HCT116 (cell line): ENCODE data around the gene ELAVL1. TPM values are rescaled to one million over a fixed set of nuclear protein-coding genes. Genes with fewer than 3 reads are reported as not detected.

Experiments
- ATAC-seq: fragments of 200-7000 bp; cut with Tn5 transposase; 2 replicates; pipeline ENCODE4 v1.9.1; 2020; ENCODE audit warnings: mild to moderate bottlenecking, moderate library complexity
- Bru-seq: library from RNA; stranded (reverse); fragments of 400-500 nt; gene quantifications from one replicate; lab custom pipeline; 2021; lab: Mats Ljungman, UMichigan
- BruChase-seq, 2 experiments: library from RNA; stranded (reverse); fragments of 400-500 nt; gene quantifications; one replicate each; lab custom pipeline; 2021; lab: Mats Ljungman, UMichigan
- BruUV-seq: library from RNA; stranded (reverse); fragments of 400-500 nt; replicated peaks from 2 replicates; lab custom pipeline; 2021; lab: Mats Ljungman, UMichigan
- CTCF ChIA-PET: fragments of 300-600 bp; sonication (Branson Sonifier 250); formaldehyde crosslinking; loops from one replicate; lab custom pipeline; 2021; ENCODE audit warnings: antibody characterized with exemption; lab: Charles Lee
- POLR2A ChIA-PET: fragments of 300-600, 350-600 bp; sonication (Branson Sonifier 250); formaldehyde crosslinking; loops from one replicate; lab custom pipeline; 2021; ENCODE audit warnings: antibody characterized with exemption; lab: Charles Lee
- RAD21 ChIA-PET, 2 experiments: fragments of 300-600 bp; sonication (Branson Sonifier 250); formaldehyde crosslinking; loops; one replicate each; lab custom pipeline; 2023; ENCODE audit warnings: low total read pairs in 2 of 2; ENCODE audit not compliant: uncharacterized antibody in 2 of 2, unreplicated experiment in 2 of 2, low non-redundant PET in 1 of 2; lab: Charles Lee
- DNase-seq: peaks from one replicate; pipeline ENCODE4 v3.0.0-alpha.2; 2010; ENCODE audit warnings: low read depth, low spot score
- H2AFZ ChIP-seq: fragments of 200-600 bp; shearing (Covaris generic), sonication (generic); 2 replicates; pipeline ENCODE4 v1.6.1; 2017; ENCODE audit warnings: low read depth, mixed run types, mixed read lengths, antibody characterized with exemption, low read length; ENCODE audit not compliant: poor library complexity, severe bottlenecking
- H3K27ac ChIP-seq: 2 replicates; pipeline ENCODE4 v1.5.1; 2012; ENCODE audit warnings: low read depth, low read length
- H3K27me3 ChIP-seq: fragments of 200-600 bp; sonication (generic); 2 replicates; pipeline ENCODE4 v1.6.1; 2016; ENCODE audit warnings: mixed run types, low read length, mixed read lengths; ENCODE audit not compliant: insufficient read depth
- H3K36me3 ChIP-seq, 2 experiments: fragments of 200-500 bp in 1 of 2; fragments of 200-600 bp in 1 of 2; sonication (Bioruptor generic) in 1 of 2; sonication (generic) in 1 of 2; 2 replicates each; pipeline versions ENCODE4 v1.5.1 to v1.6.1; 2014 to 2016; ENCODE audit warnings: low read length in 2 of 2, inconsistent platforms in 1 of 2, mixed read lengths in 1 of 2, mixed run types in 1 of 2; ENCODE audit not compliant: insufficient read depth in 2 of 2, control insufficient read depth in 1 of 2
- H3K4me1 ChIP-seq, 2 experiments: fragments of 200-600 bp in 1 of 2; sonication (generic) in 1 of 2; 2 replicates each; pipeline versions ENCODE4 v1.5.1 to v1.6.1; 2012 to 2017; ENCODE audit warnings: low read length in 2 of 2, inconsistent platforms in 1 of 2, mild to moderate bottlenecking in 1 of 2, mixed read lengths in 1 of 2, mixed run types in 1 of 2, moderate library complexity in 1 of 2; ENCODE audit not compliant: insufficient read depth in 2 of 2, control insufficient read depth in 1 of 2
- H3K4me2 ChIP-seq: fragments of 200-600 bp; sonication (generic); 2 replicates; pipeline ENCODE4 v1.6.1; 2017; ENCODE audit warnings: mixed run types, low read length, mixed read lengths
- H3K4me3 ChIP-seq, 2 experiments: fragments of 200-600 bp in 1 of 2; sonication (generic) in 1 of 2; replicated peaks in 1 of 2; 2 replicates each; pipeline ENCODE4 v1.5.1; 2011 to 2016; ENCODE audit warnings: low read length in 2 of 2, control low read depth in 1 of 2, low read depth in 1 of 2, mild to moderate bottlenecking in 1 of 2, mixed read lengths in 1 of 2, mixed run types in 1 of 2
- H3K79me2 ChIP-seq: fragments of 200-600 bp; sonication (generic); 2 replicates; pipeline ENCODE4 v1.6.1; 2017; ENCODE audit warnings: mild to moderate bottlenecking, mixed run types, low read length, moderate library complexity, mixed read lengths; ENCODE audit not compliant: insufficient read depth
- H3K9ac ChIP-seq: fragments of 200-600 bp; sonication (generic); 2 replicates; pipeline ENCODE4 v1.6.1; 2016; ENCODE audit warnings: low read length, mixed read lengths
- H3K9me2 ChIP-seq: fragments of 200-600 bp; sonication (generic), shearing (Covaris generic); 2 replicates; pipeline ENCODE4 v1.6.1; 2017; ENCODE audit warnings: mixed run types, mild to moderate bottlenecking, moderate library complexity; ENCODE audit not compliant: insufficient read depth
- H3K9me3 ChIP-seq, 2 experiments: fragments of 200-500 bp in 1 of 2; fragments of 200-600 bp in 1 of 2; sonication (Bioruptor generic) in 1 of 2; sonication (generic) in 1 of 2; 2 replicates each; pipeline ENCODE4 v1.6.1; 2014 to 2017; ENCODE audit warnings: low read length in 2 of 2, mixed read lengths in 2 of 2, inconsistent platforms in 1 of 2, low read depth in 1 of 2, mild to moderate bottlenecking in 1 of 2, mixed run types in 1 of 2, moderate library complexity in 1 of 2; ENCODE audit not compliant: control insufficient read depth in 1 of 2, insufficient read depth in 1 of 2
- H4K20me1 ChIP-seq: fragments of 200-600 bp; sonication (generic), shearing (Covaris generic); 2 replicates; pipeline ENCODE4 v1.6.1; 2017; ENCODE audit warnings: mixed run types, mild to moderate bottlenecking, moderate library complexity; ENCODE audit not compliant: insufficient read depth
- CBX3 ChIP-seq: IDR thresholded peaks from 2 replicates; pipeline ENCODE4 v1.6.1; 2012; ENCODE audit warnings: low read depth
- CEBPB ChIP-seq: IDR thresholded peaks from 2 replicates; pipeline ENCODE4 v1.6.1; 2012; ENCODE audit warnings: low read depth
- CTCF ChIP-seq, 3 experiments: fragments of 200-600 bp in 1 of 3; sonication (generic) in 1 of 3; IDR thresholded peaks in 2 of 3; conservative IDR thresholded peaks in 1 of 3; 2 replicates each; pipeline ENCODE4 v1.5.1; 2012 to 2017; ENCODE audit warnings: low read depth in 2 of 3, low read length in 2 of 3, antibody characterized with exemption in 1 of 3, borderline replicate concordance in 1 of 3, control low read depth in 1 of 3, mild to moderate bottlenecking in 1 of 3, mixed read lengths in 1 of 3, mixed run types in 1 of 3, moderate library complexity in 1 of 3; ENCODE audit not compliant: insufficient read depth in 1 of 3
- FOSL1 ChIP-seq: IDR thresholded peaks from 2 replicates; pipeline ENCODE4 v1.6.1; 2012; ENCODE audit warnings: low read depth
- JUND ChIP-seq: IDR thresholded peaks from 2 replicates; pipeline ENCODE4 v1.6.1; 2012
- POLR2A ChIP-seq: IDR thresholded peaks from 2 replicates; pipeline ENCODE4 v1.7.0; 2011; ENCODE audit warnings: borderline replicate concordance; ENCODE audit not compliant: insufficient read depth, insufficient read length; ENCODE audit errors: extremely low read depth
- POLR2AphosphoS5 ChIP-seq: IDR thresholded peaks from 2 replicates; pipeline ENCODE4 v1.6.1; 2011; ENCODE audit warnings: mild to moderate bottlenecking, low read depth, low read length, moderate library complexity
- RAD21 ChIP-seq: IDR thresholded peaks from 2 replicates; pipeline ENCODE4 v1.6.1; 2012; ENCODE audit warnings: low read depth, mild to moderate bottlenecking
- SP1 ChIP-seq: IDR thresholded peaks from 2 replicates; pipeline ENCODE4 v1.6.1; 2012; ENCODE audit warnings: low read depth
- SRF ChIP-seq: IDR thresholded peaks from 2 replicates; pipeline ENCODE4 v1.6.1; 2012; ENCODE audit warnings: low read depth
- TCF7L2 ChIP-seq: IDR thresholded peaks from 2 replicates; pipeline ENCODE4 v1.7.0; 2011; ENCODE audit warnings: borderline replicate concordance, inconsistent platforms; ENCODE audit not compliant: insufficient read depth, insufficient read length; ENCODE audit errors: extremely low read depth
- YY1 ChIP-seq: IDR thresholded peaks from 2 replicates; pipeline ENCODE4 v1.6.1; 2011; ENCODE audit warnings: low read length, low read depth, moderate library complexity, mild to moderate bottlenecking; ENCODE audit not compliant: insufficient replicate concordance; ENCODE audit errors: extremely low read depth
- ZBTB33 ChIP-seq: IDR thresholded peaks from 2 replicates; pipeline ENCODE4 v1.6.1; 2011; ENCODE audit warnings: mild to moderate bottlenecking, low read length, moderate library complexity; ENCODE audit not compliant: insufficient replicate concordance; ENCODE audit errors: extremely low read depth
- ZFX ChIP-seq: fragments of 450-650 bp; IDR thresholded peaks from 2 replicates; pipeline ENCODE4 v1.6.1; 2017
- ZNF274 ChIP-seq: fragments of 200-500 bp; sonication (Bioruptor generic); IDR thresholded peaks from 2 replicates; pipeline ENCODE4 v1.6.1; 2014; ENCODE audit warnings: mild to moderate bottlenecking, low read depth, low read length, inconsistent platforms
- intact Hi-C: fragments of 100-400 bp; cut with micrococcal nuclease; formaldehyde crosslinking; loops from 2 replicates; pipeline ENCODE4 v1.10.0; 2022
- long read RNA-seq: library from polyadenylated mRNA; unstranded; transcript quantifications from one replicate; pipeline ENCODE4 v2.0.0, GENCODE V29; 2021; ENCODE audit not compliant: unreplicated experiment
- polyA plus RNA-seq: library from polyadenylated mRNA; unstranded; fragments of >200 nt; gene quantifications from 2 replicates; pipeline ENCODE4 v1.2.1, GENCODE V29; 2012; ENCODE audit warnings: missing spikeins
- total RNA-seq: library from RNA; stranded (reverse); gene quantifications from one replicate; pipeline ENCODE4 v1.2.1, GENCODE V29; 2021; ENCODE audit not compliant: unreplicated experiment
- TF ChIP-seq, protein P1 (sequence below): IDR thresholded peaks from 2 replicates; pipeline ENCODE4 v1.6.1; 2012
- TF ChIP-seq, protein P2 (sequence below): IDR thresholded peaks from 2 replicates; pipeline ENCODE4 v1.6.1; 2012

The ELAVL1 gene
- 134 TPM for total RNA-seq
- 71.2 and 74.1 TPM in 2 replicates for polyA plus RNA-seq
- Bru-seq, nascent RNA: percentile 81 among the genes with signal in this experiment
- BruChase-seq, experiment 1, labeled RNA remaining after a 6-hour chase: percentile 92 among the genes with signal in this experiment
- BruChase-seq, experiment 2, labeled RNA remaining after a 2-hour chase: percentile 87 among the genes with signal in this experiment
- long read RNA-seq, full-length matches to known transcripts: 448 of 505 reads
- long read RNA-seq, partial matches to known transcripts: 19 of 505 reads
- long read RNA-seq, other reads (novel, unspliced or antisense): 38 of 505 reads

- DNase-seq: peak; percentile 73
- intact Hi-C loops: loop anchor here (10.0 kb wide), 1 partner anchor 149 kb away; no protein-coding TSS in a partner anchor
- Histone ChIP-seq H3K4me2 (peak within 1 kb of the TSS; percentile 99), H3K27me3 (no peaks in the 10 kb centered on the region), H3K36me3 (peaks cover 0 to 5% of the 10 kb centered on the region in 2 experiments; a peak in 1 of 4 replicates), H3K27ac (peak within 1 kb of the TSS; percentile 68), H3K4me1 (peaks cover 21 to 40% of the 10 kb centered on the region in 2 experiments), H3K9ac (peak within 1 kb of the TSS; percentile 90), H2AFZ (peak within 1 kb of the TSS; percentile 61), H3K4me3 (peak within 1 kb of the TSS; percentile 87 to 96), H3K9me3 (no peaks in the 10 kb centered on the region), H3K9me2 (no peaks in the 10 kb centered on the region), H3K79me2 (peaks cover 52% of the 10 kb centered on the region), H4K20me1 (peaks cover 15% of the 10 kb centered on the region; the same call in 1 of the 2 replicates)
- ChIA-PET CTCF (interaction anchor here (1.4 kb wide), 1 partner anchor 62 kb away, joined by 3 read pairs; the partner anchor contains the start of gene TIMM44), RAD21 (interaction anchor here in 1 of 2 experiments (0.6 kb wide), 1 partner anchor 59 kb away, joined by 4 read pairs; no protein-coding TSS in a partner anchor), POLR2A (interaction anchor here (0.8 to 1.3 kb wide), 2 partner anchors 61 to 76 kb away, joined by 3 to 5 read pairs; no protein-coding TSS in a partner anchor)
- peak; percentile 83 for ATAC-seq
- BruUV-seq: TSS peak; percentile 85
- TF ChIP-seq, protein P1, sequence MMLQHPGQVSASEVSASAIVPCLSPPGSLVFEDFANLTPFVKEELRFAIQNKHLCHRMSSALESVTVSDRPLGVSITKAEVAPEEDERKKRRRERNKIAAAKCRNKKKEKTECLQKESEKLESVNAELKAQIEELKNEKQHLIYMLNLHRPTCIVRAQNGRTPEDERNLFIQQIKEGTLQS: no peak
- no peak for TF ChIP-seq ZNF274
- TF ChIP-seq POLR2AphosphoS5: peak; percentile 86
- peak; percentile 60 for TF ChIP-seq ZBTB33
- TF ChIP-seq CBX3: no peak
- peak; percentile 35 for TF ChIP-seq POLR2A
- TF ChIP-seq CTCF (IDR thresholded peaks at IDR 0.05 in 2 of 3, conservative IDR thresholded peaks at IDR 0.05 in 1 of 3; ENCODE audit: borderline replicate concordance in 1 of 3, insufficient read depth in 1 of 3, low read depth in 2 of 3, low read length in 2 of 3): no peak
- peak; percentile 81 for TF ChIP-seq ZFX
- TF ChIP-seq SRF: no peak
- TF ChIP-seq, protein P2, sequence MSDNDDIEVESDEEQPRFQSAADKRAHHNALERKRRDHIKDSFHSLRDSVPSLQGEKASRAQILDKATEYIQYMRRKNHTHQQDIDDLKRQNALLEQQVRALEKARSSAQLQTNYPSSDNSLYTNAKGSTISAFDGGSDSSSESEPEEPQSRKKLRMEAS: peak; percentile 66
- peak; percentile 85 for TF ChIP-seq TCF7L2
- no peak for TF ChIP-seq CEBPB
- TF ChIP-seq RAD21: no peak
- peak; percentile 84 for TF ChIP-seq YY1
- no peak for TF ChIP-seq FOSL1
- TF ChIP-seq JUND: no peak
- peak; percentile 70 for TF ChIP-seq SP1
Measured at GRCh38 chr19:8005534-8006256, at the start of gene ELAVL1. TSS of gene ELAVL1 (minus strand) at chr19:8005641. CDS start at chr19:7991815, 13,826 bp downstream.
